ENCODE data around the gene TOPORS. TPM values are rescaled to one million over a fixed set of nuclear protein-coding genes. Genes with fewer than 3 reads are reported as not detected.

TOPORS gene
- total and polyA plus RNA-seq, 9 donors, result 15.1 to 31.8 (median 20.9) TPM

- 0 to 1% (median 0%) methylated on average over 36 of the region's 36 CpGs for WGBS, 3 donors
- peak within 1 kb of the TSS; percentile 63 to 73 for H3K27ac ChIP-seq
- peak within 1 kb of the TSS; percentile 50 for H3K4me3 ChIP-seq
- DNase-seq, result peak; percentile 88 to 95 (median 92)
- H3K9me3 ChIP-seq, result no peaks in the 10 kb centered on the region
- H3K27me3 ChIP-seq, result no peaks in the 10 kb centered on the region
- peak; percentile 27 for TF ChIP-seq EP300 (IDR thresholded peaks at IDR 0.05)
- no peak for TF ChIP-seq CTCF (IDR thresholded peaks at IDR 0.05)
- TF ChIP-seq POLR2A (IDR thresholded peaks at IDR 0.05), result peak; percentile 80
- H3K4me1 ChIP-seq (ENCODE audit: insufficient read depth), result no peaks in the 10 kb centered on the region
- no peaks in the 10 kb centered on the region for H3K36me3 ChIP-seq
- intact Hi-C loops (cut with DNase I), result loop anchor here in 1 of 4 donors (2.0 kb wide), 1 partner anchor 194 kb away; no protein-coding TSS in a partner anchor
Observed at GRCh38 chr9:32572900-32573523, 20.6 kb upstream of the TOPORS start, which contains the start of gene NDUFB6. Gene NDUFB6, minus strand, starts transcription at chr9:32573159. Its CDS starts 99 bp downstream, at chr9:32573060.

GRCh38 chr9:32571969-32572899 lies 19.8 kb upstream of the TOPORS start:
- Histone ChIP-seq H3K36me3 (no peaks in the 10 kb centered on the region), H3K4me1 (ENCODE audit: insufficient read depth) (no peaks in the 10 kb centered on the region), H3K9me3 (no peaks in the 10 kb centered on the region), H3K4me3 (peak overlapping the region; percentile 50), H3K27ac (peak overlapping the region; percentile 63 to 73), H3K27me3 (no peaks in the 10 kb centered on the region)
- DNase-seq, result peak in 3 of 5 donors; percentile 40 to 57 (median 53)
- no peak for TF ChIP-seq EP300 (IDR thresholded peaks at IDR 0.05)
- TF ChIP-seq CTCF (IDR thresholded peaks at IDR 0.05), result peak in 2 of 3 donors; percentile 28 to 40
- WGBS, 3 donors, result 3 to 4% (median 3%) methylated on average over 17 of the region's 17 CpGs
- intact Hi-C loops (cut with DNase I), result loop anchor here in 1 of 4 donors (2.0 kb wide), 1 partner anchor 193 kb away; no protein-coding TSS in a partner anchor

- Histone ChIP-seq H3K27me3 (no peaks in the 10 kb centered on the region), H3K9me3 (no peaks in the 10 kb centered on the region), H3K27ac (no peak overlapping the region), H3K4me1 (ENCODE audit: insufficient read depth) (no peaks in the 10 kb centered on the region), H3K36me3 (no peaks in the 10 kb centered on the region), H3K4me3 (no peak overlapping the region)
- DNase-seq, result no peak
- 89 to 93% (median 91%) methylated on average over 4 of the region's 4 CpGs for WGBS, 3 donors
- intact Hi-C loops (cut with DNase I), result no loop called here
- TF ChIP-seq EP300 (IDR thresholded peaks at IDR 0.05) (no peak), CTCF (IDR thresholded peaks at IDR 0.05) (no peak), POLR2A (IDR thresholded peaks at IDR 0.05) (no peak)
Observed at GRCh38 chr9:32570262-32570661, 17.9 kb upstream of the TOPORS start.

DNA sequence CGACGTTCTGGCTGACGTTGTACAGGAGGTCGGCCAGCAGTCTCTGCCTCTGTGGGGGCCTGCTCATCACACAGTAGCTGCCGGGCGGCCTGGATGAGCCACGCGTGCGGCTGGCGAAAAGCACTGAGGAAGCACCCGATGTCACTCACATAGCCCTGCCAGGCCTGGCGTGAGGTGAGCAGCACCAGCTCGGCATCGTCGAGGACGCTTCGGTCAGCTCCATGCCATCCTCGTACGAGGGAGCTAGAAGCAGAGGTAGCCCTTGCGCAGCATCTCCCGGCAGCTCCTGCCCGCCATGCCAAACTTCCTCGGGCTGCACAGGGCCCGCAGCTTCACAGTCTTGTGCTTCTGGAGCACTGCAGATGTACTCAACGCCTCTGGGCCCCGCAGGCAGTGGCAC lies 14.4 kb upstream of the TOPORS start:
- 91 to 94% (median 93%) methylated on average over 26 of the region's 26 CpGs for WGBS, 3 donors
- Histone ChIP-seq H3K4me3 (no peak overlapping the region), H3K9me3 (no peaks in the 10 kb centered on the region), H3K4me1 (ENCODE audit: insufficient read depth) (no peaks in the 10 kb centered on the region), H3K27me3 (no peaks in the 10 kb centered on the region), H3K27ac (no peak overlapping the region), H3K36me3 (no peaks in the 10 kb centered on the region)
- intact Hi-C loops (cut with DNase I), result no loop called here
- TF ChIP-seq EP300 (IDR thresholded peaks at IDR 0.05) (no peak), CTCF (IDR thresholded peaks at IDR 0.05) (no peak), POLR2A (IDR thresholded peaks at IDR 0.05) (no peak)
- no peak for DNase-seq
